Neural cell (in vitro differentiated cells): ENCODE measurements around the gene SIK3. TPM values are rescaled to one million over a fixed set of nuclear protein-coding genes. Genes with fewer than 3 reads are reported as not detected.

Source experiments
- H2AFZ ChIP-seq: fragments of 200-600, 300-800 bp; sonication (generic), shearing (Covaris generic); 2 replicates; pipeline ENCODE4 v1.6.0; 2014; ENCODE audit warnings: low read depth, mild to moderate bottlenecking, antibody characterized with exemption, low read length, moderate library complexity
- H3F3A ChIP-seq: fragments of 200-600 bp; shearing (Covaris generic); 2 replicates; pipeline ENCODE4 v1.6.1; 2016; ENCODE audit warnings: mild to moderate bottlenecking, moderate library complexity, mixed read lengths, antibody characterized with exemption, low read length; ENCODE audit not compliant: insufficient read depth, poor library complexity, severe bottlenecking
- H3K27ac ChIP-seq: fragments of 200-600, 300-800 bp; sonication (generic), shearing (Covaris generic); 2 replicates; pipeline ENCODE4 v1.5.1; 2014; ENCODE audit warnings: mild to moderate bottlenecking, low read length, moderate library complexity
- H3K27me3 ChIP-seq: fragments of 300-800, 200-600 bp; sonication (generic), shearing (Covaris generic); 2 replicates; pipeline ENCODE4 v1.6.0; 2014; ENCODE audit warnings: mild to moderate bottlenecking, low read depth, low read length, moderate library complexity; ENCODE audit not compliant: insufficient read depth
- H3K36me3 ChIP-seq: fragments of 300-800, 200-600 bp; sonication (generic), shearing (Covaris generic); 2 replicates; pipeline ENCODE4 v1.5.1; 2014; ENCODE audit warnings: mild to moderate bottlenecking, antibody characterized with exemption, low read length, moderate library complexity; ENCODE audit not compliant: insufficient read depth
- H3K4me2 ChIP-seq: fragments of 300-800, 200-600 bp; sonication (generic), shearing (Covaris generic); 2 replicates; pipeline ENCODE4 v1.6.0; 2014; ENCODE audit warnings: mild to moderate bottlenecking, low read length
- H3K4me3 ChIP-seq: fragments of 300-800, 200-600 bp; sonication (generic), shearing (Covaris generic); 2 replicates; pipeline ENCODE4 v1.5.1; 2014; ENCODE audit warnings: mild to moderate bottlenecking, low read length, moderate library complexity
- H3K79me2 ChIP-seq: fragments of 200-600 bp; shearing (Covaris generic); replicated peaks from 2 replicates; pipeline ENCODE4 v1.6.0; 2014; ENCODE audit warnings: mild to moderate bottlenecking, low read length, moderate library complexity; ENCODE audit not compliant: insufficient read depth
- H3K9ac ChIP-seq: fragments of 300-800, 200-600 bp; sonication (generic), shearing (Covaris generic); 2 replicates; pipeline ENCODE4 v1.6.1; 2016; ENCODE audit warnings: mild to moderate bottlenecking, low read length, mixed read lengths
- H3K9me2 ChIP-seq: fragments of 200-600 bp; shearing (Covaris generic); 2 replicates; pipeline ENCODE4 v1.6.1; 2016; ENCODE audit warnings: mild to moderate bottlenecking, low read length, mixed read lengths; ENCODE audit not compliant: insufficient read depth
- H3K9me3 ChIP-seq: fragments of 200-600, 300-800 bp; sonication (generic), shearing (Covaris generic); 2 replicates; pipeline ENCODE4 v1.6.1; 2016; ENCODE audit warnings: mild to moderate bottlenecking, mixed run types, low read length, moderate library complexity, mixed read lengths
- H4K20me1 ChIP-seq: fragments of 200-600 bp; shearing (Covaris generic); 2 replicates; pipeline ENCODE4 v1.6.1; 2016; ENCODE audit warnings: mild to moderate bottlenecking, mixed run types; ENCODE audit not compliant: insufficient read depth
- EP300 ChIP-seq: fragments of 450-650 bp; conservative IDR thresholded peaks from 2 replicates; pipeline ENCODE4 v1.6.1; 2014; ENCODE audit warnings: antibody characterized with exemption, mild to moderate bottlenecking, moderate library complexity; ENCODE audit not compliant: poor library complexity, severe bottlenecking
- EZH2 ChIP-seq: fragments of 200-600, 300-800 bp; shearing (Covaris generic), sonication (generic); IDR thresholded peaks from 2 replicates; pipeline ENCODE4 v1.6.1; 2014; ENCODE audit warnings: antibody characterized with exemption, low read length, borderline replicate concordance, mild to moderate bottlenecking; ENCODE audit not compliant: insufficient read depth, poor library complexity, severe bottlenecking
- MXI1 ChIP-seq: fragments of 450-650 bp; conservative IDR thresholded peaks from 2 replicates; pipeline ENCODE4 v1.6.1; 2014; ENCODE audit warnings: antibody characterized with exemption, mild to moderate bottlenecking; ENCODE audit not compliant: poor library complexity, severe bottlenecking
- POLR2AphosphoS5 ChIP-seq: IDR thresholded peaks from 2 replicates; pipeline ENCODE4 v1.6.1; 2012
- RAD21 ChIP-seq: fragments of 450-650 bp; conservative IDR thresholded peaks from 2 replicates; pipeline ENCODE4 v1.6.1; 2014; ENCODE audit warnings: antibody characterized with exemption, mild to moderate bottlenecking, moderate library complexity
- SMC3 ChIP-seq: fragments of 450-650 bp; conservative IDR thresholded peaks from 2 replicates; pipeline ENCODE4 v1.6.1; 2014; ENCODE audit warnings: antibody characterized with exemption, mild to moderate bottlenecking, moderate library complexity; ENCODE audit not compliant: poor library complexity
- TAF1 ChIP-seq: IDR thresholded peaks from 2 replicates; pipeline ENCODE4 v1.6.1; 2012; ENCODE audit warnings: low read depth
- polyA plus RNA-seq: library from polyadenylated mRNA; depleted of rRNA; stranded (reverse); fragments of >200 nt; gene quantifications from 2 replicates; pipeline ENCODE4 v1.2.3, GENCODE V29; 2014
- TF ChIP-seq, protein P1 (sequence below): IDR thresholded peaks from 2 replicates; pipeline ENCODE4 v1.6.1; 2012; ENCODE audit warnings: borderline replicate concordance
- TF ChIP-seq, protein P2 (sequence below): fragments of 450-650 bp; IDR thresholded peaks from 2 replicates; pipeline ENCODE4 v1.5.1; 2014; ENCODE audit warnings: antibody characterized with exemption, mild to moderate bottlenecking, moderate library complexity; ENCODE audit not compliant: poor library complexity, severe bottlenecking

The SIK3 gene
- polyA plus RNA-seq, 1 donor from 2014 or later, result 11.2 TPM

DNA sequence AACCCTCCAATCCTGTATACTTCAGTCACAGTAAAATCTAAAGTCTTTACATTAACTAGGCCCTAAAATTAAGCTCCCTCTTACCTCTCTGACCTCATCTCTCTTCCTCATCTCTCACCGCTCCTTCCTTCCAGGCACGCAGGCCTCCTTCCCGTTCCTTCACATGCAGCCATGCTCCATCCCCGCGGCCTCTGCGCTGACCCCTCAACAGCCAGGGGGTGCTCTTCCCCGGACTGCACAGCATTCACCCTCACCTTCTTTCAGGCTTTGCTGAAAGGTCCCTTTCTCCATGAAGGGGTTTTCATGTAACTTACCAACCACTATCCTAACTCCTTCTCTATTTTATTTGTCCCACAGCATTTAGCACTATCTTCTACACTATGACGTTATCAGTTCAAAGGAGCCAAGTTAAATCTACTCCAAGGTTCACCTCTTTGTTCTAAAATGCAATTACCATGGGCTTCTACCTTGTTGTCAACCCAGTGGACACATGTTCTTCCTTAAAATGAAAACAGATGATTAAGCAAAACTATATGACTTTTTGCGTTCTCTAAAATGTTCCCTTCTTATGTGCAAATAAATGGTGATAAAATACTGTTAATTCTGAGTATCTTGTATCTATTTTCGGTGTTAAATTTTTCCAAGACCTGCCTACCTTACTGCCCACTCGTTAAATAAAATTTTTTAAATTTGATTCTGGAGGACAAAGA is 203.0 kb downstream of the SIK3 start:
- Histone ChIP-seq H3K27ac (no peak overlapping the region), H3K79me2 (no peaks in the 10 kb centered on the region), H2AFZ (no peak overlapping the region), H3K27me3 (no peaks in the 10 kb centered on the region), H3K4me3 (no peak overlapping the region), H3F3A (no peaks in the 10 kb centered on the region), H3K36me3 (peaks cover 9% of the 10 kb centered on the region), H3K9me3 (no peaks in the 10 kb centered on the region), H3K9me2 (no peaks in the 10 kb centered on the region), H4K20me1 (no peaks in the 10 kb centered on the region), H3K4me2 (no peak overlapping the region), H3K9ac (no peak overlapping the region)
- peak; percentile 41 for TF ChIP-seq SMC3
- TF ChIP-seq, protein P1, sequence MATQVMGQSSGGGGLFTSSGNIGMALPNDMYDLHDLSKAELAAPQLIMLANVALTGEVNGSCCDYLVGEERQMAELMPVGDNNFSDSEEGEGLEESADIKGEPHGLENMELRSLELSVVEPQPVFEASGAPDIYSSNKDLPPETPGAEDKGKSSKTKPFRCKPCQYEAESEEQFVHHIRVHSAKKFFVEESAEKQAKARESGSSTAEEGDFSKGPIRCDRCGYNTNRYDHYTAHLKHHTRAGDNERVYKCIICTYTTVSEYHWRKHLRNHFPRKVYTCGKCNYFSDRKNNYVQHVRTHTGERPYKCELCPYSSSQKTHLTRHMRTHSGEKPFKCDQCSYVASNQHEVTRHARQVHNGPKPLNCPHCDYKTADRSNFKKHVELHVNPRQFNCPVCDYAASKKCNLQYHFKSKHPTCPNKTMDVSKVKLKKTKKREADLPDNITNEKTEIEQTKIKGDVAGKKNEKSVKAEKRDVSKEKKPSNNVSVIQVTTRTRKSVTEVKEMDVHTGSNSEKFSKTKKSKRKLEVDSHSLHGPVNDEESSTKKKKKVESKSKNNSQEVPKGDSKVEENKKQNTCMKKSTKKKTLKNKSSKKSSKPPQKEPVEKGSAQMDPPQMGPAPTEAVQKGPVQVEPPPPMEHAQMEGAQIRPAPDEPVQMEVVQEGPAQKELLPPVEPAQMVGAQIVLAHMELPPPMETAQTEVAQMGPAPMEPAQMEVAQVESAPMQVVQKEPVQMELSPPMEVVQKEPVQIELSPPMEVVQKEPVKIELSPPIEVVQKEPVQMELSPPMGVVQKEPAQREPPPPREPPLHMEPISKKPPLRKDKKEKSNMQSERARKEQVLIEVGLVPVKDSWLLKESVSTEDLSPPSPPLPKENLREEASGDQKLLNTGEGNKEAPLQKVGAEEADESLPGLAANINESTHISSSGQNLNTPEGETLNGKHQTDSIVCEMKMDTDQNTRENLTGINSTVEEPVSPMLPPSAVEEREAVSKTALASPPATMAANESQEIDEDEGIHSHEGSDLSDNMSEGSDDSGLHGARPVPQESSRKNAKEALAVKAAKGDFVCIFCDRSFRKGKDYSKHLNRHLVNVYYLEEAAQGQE, result no peak
- TF ChIP-seq, protein P2, sequence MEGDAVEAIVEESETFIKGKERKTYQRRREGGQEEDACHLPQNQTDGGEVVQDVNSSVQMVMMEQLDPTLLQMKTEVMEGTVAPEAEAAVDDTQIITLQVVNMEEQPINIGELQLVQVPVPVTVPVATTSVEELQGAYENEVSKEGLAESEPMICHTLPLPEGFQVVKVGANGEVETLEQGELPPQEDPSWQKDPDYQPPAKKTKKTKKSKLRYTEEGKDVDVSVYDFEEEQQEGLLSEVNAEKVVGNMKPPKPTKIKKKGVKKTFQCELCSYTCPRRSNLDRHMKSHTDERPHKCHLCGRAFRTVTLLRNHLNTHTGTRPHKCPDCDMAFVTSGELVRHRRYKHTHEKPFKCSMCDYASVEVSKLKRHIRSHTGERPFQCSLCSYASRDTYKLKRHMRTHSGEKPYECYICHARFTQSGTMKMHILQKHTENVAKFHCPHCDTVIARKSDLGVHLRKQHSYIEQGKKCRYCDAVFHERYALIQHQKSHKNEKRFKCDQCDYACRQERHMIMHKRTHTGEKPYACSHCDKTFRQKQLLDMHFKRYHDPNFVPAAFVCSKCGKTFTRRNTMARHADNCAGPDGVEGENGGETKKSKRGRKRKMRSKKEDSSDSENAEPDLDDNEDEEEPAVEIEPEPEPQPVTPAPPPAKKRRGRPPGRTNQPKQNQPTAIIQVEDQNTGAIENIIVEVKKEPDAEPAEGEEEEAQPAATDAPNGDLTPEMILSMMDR, result peak; percentile 30

DNA sequence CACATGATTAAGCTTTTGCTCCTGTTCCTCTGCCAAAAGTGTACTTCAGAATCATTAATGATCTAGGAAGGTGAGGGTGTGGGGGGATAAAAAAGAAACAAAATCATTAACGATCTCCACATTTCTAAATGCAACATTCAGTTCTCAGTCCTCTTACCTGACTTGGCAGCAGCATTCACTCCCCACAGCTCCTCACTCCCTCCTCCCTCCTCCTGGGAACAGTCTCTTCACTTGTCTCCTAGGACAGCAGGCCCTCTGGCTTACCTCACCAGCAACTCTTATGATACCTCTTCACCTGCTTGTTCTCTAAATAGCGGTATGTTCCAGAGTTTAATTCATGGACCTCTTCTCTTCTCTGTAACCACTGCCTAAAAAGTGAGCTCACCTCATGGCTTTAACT is 204.3 kb downstream of the SIK3 start:
- no peak overlapping the region for H3K27ac ChIP-seq
- no peaks in the 10 kb centered on the region for H3K79me2 ChIP-seq
- no peak overlapping the region for H3K4me2 ChIP-seq
- peaks cover 9% of the 10 kb centered on the region for H3K36me3 ChIP-seq
- no peak overlapping the region for H3K9ac ChIP-seq
- H4K20me1 ChIP-seq, result no peaks in the 10 kb centered on the region
- H3K9me2 ChIP-seq, result no peaks in the 10 kb centered on the region
- TF ChIP-seq MXI1 (no peak), EP300 (no peak), TAF1 (no peak), RAD21 (no peak), EZH2 (no peak), POLR2AphosphoS5 (no peak), SMC3 (no peak)
- TF ChIP-seq, protein P1, result no peak
- TF ChIP-seq, protein P2, result no peak
- H2AFZ ChIP-seq, result no peak overlapping the region
- H3K9me3 ChIP-seq, result no peaks in the 10 kb centered on the region
- no peak overlapping the region for H3K4me3 ChIP-seq
- no peaks in the 10 kb centered on the region for H3F3A ChIP-seq
- H3K27me3 ChIP-seq, result no peaks in the 10 kb centered on the region
